Activated CD4-positive, CD25-positive, alpha-beta regulatory T cell (primary cell): ENCODE measurements around the gene PRKACG.
A peak's percentile ranks its signal among the peaks of the same experiment; 100 is the strongest.
"Not testable (repeated sequence)": the region's sequence is repeated elsewhere in the genome, so short reads cannot be mapped to it uniquely, and the experiment has no call there.

Source experiments
- DNase-seq, 4 experiments: peaks; one replicate each; lab custom pipeline; 2025; lab: John Stamatoyannopoulos, UW

The PRKACG gene

GRCh38 chr9:69023650-69024049 is 9.7 kb upstream of the PRKACG start:
- no peak for DNase-seq

GRCh38 chr9:69020301-69021145 is 6.6 kb upstream of the PRKACG start:
- DNase-seq, result no peak

GRCh38 chr9:69019808-69020207 is 5.9 kb upstream of the PRKACG start:
- DNase-seq, result peak in 2 of 4 experiments; percentile 14 to 32

DNA sequence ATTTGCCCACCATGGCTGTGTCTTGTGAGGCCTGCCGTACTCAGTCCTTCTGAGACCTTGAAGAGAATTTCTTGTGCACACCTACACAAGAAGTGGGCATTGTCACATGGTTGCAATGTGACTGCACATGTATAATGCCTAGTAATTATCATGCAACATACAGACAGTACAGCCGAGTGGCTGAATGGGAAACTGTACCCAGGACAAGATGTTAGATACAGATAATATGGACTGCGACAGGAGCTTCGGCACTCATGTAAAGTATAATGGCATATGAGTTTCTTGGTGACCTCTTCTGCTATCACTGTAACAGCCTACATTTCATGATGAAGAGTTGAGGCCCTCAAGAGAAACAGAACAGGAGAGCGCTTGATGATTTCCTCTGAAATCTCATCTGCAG is 4.8 kb upstream of the PRKACG start:
- no peak for DNase-seq

DNA sequence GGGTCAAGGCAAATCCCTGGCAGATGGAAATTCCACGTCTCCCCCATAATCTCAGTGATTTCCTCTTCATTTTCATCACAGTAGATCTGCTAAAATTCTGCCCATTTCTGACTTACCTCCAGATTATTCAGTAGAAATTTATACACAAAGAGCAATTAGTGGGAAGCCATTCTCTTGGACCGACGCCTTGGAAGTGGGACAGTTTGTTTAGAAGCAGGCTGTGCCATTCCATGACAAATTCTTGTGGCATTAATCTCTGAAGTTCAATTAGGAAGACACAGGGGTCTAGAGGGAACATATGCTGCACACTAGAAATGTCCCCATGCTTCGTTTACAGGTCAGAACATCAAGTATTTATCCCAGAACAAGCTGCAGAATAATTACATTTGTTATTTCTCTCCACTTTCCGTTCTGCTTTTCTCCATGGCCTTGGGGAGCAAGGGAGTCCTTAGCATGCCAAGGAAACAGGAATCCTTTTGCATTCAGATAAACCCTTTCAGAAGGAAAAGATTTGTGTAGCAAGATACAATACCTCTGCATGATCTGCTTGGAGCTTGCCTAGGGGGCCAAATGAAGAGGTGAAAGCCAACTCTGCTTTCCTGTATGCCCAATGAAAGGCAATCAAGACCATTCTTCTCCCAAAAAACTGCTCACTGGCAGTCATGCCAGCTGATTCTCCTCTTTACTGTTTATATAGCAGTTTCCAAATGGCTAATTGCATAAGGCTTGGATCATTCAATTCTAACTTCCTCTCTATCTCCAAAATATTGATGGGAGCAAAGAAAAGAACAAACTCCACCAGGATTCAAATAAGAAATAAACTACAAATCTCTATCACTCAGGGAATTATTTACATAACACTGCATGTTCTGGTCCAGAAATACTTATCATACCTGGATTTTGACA is 2.5 kb upstream of the PRKACG start:
- no peak for DNase-seq

GRCh38 chr9:69013382-69013727 is 558 bp downstream of the PRKACG start:
- no peak for DNase-seq

DNA sequence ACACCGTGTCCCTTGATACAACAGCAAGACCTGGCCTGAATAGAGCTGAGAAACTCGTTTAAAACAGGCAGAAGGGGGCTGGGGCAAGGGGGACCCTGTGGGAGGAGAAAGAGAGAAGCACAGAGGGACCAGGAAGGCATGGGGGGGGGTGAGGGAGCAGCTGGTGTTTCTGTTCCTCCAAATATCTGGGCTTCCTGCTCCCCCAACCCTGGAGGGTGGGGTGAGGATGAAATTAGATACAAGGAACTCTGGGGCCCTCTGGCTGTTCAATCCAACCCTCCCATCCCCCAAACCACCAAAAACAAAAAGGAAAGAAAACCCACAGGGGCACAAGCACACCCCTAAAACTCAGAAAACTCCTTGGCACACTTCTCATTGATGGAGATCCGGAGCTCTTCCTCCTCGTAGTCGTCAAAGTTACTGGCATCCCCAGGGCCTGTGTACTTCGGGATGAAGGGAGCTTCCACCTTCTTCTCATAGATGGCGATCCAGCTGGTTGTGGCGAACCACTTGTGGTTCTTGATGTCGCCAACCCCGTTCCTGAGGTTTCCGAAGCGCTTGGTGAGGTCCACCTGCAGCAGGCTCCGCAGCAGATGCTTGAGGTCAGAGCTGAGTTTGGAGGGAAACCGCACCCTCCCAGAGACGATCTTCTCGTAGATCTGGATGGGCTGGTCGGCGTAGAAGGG is 1.1 kb downstream of the PRKACG start:
- DNase-seq, result no peak

GRCh38 chr9:69009708-69010107 is 4.2 kb downstream of the PRKACG start:
- no peak for DNase-seq

DNA sequence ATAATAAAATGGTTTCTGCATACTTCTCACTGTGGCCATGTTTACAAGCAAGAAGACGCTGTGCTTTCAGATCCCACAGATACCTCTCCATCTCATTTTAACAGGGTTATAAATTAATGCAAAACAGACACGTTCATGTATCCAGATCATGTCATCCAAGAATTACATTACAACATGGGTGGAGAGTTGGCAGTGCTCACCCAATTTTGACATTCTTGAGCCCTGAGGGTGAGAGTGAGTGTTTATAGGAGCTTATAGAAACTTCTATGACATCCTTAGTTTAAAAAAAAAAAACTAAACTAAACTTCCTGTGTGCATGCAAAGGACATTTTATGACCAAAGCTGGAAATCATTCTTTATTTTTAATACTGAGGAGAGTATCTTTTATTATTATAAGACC is 9.1 kb downstream of the PRKACG start:
- no peak for DNase-seq

- DNase-seq, result no peak
Observed at GRCh38 chr9:69003051-69003450, 10.9 kb downstream of the PRKACG start.

DNA sequence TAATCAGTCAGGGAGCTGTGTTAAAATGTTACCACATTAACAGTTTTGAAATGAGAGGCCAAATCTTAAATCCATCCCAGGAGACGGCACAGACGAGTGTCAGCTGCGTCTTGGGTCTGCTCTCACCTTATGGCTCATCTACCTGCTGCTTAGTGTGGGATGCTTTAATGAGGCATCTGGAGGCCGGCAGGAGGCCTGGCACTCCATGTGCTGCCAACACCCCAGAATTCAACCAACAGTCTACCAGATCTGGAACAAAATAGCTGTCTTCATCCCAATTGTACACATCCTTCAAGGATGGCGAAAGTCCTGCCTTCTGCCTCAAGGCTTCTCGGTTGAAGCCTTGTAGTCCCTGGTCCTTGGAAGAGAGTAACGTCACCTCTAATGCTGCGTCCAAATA is 12.0 kb downstream of the PRKACG start:
- no peak for DNase-seq

DNA sequence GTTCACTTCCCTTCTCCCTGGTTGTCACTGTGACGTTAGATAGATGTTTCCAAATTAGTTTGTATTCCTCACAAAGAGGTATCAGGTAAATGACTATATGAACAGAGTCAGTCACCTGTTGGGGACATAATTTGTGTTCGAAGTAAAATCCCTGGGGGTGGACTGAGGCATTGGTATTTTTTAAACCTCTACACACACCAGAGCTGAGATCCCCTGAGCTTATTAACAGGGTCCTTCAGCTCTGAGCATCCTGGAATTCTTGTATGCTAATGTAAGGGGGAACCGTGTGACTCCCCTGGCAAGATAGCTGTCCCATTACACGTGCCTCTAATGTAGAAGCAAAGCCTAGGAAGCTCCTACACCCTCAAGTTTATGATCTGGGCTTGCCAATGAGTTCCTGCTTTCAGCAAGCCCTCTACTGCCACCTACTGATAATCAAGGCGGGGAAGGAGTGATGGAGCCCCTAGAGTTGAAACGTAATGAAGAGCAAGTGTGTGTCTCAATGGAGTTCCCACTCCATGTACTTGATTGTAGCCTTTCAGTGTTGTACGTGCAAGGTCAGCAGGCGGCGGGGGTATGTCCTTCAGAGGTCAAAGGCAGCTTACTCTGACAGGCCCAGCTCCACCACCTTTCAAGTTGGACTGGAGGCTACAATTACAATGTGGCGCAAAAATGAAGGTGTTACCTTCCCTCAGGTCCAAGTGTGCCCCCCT is 14.4 kb downstream of the PRKACG start:
- peak; percentile 14 to 28 (median 26) for DNase-seq

- no peak for DNase-seq
Observed at GRCh38 chr9:68998812-68999211, 15.1 kb downstream of the PRKACG start.

GRCh38 chr9:68998385-68998784 is 15.5 kb downstream of the PRKACG start:
- no peak for DNase-seq

DNA sequence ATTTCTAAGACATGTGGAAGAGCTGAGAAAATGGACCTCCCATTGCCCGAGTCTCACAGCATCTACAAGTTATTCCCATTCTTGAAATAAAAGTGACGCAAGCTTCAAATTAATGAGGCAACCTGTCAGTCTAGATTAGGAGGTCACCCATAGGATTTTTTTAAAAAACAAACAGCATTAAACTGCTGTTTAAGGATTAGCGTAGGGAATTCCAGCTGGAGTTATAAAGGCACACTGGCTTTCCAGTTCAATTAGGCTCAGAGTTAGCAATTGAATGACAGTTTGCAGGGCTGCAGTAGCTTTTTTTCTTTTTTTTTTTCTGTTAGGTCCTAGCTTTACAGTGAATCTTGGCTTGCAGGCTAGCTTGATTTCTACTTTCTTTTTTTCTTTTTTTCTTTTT is 16.2 kb downstream of the PRKACG start:
- DNase-seq, result no peak

DNA sequence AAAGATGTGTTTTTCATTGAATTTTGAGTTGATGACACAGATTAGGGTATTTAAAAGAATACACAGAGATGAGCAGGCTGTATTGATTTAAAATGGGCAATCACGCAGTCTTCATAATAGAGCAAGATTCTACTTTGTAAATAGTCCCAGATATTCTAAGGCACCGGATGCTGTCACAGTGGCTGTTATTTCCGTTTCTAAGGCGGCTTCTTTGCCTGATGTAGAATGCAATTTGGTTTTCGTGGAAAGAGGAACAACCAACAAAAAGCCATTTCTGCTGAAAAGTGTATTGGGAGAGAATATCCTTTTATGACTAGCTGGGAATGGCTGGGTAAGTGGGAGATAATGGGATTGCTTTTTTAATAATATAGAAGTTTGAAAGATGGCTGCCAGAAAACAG is 17.5 kb downstream of the PRKACG start:
- no peak for DNase-seq

DNA sequence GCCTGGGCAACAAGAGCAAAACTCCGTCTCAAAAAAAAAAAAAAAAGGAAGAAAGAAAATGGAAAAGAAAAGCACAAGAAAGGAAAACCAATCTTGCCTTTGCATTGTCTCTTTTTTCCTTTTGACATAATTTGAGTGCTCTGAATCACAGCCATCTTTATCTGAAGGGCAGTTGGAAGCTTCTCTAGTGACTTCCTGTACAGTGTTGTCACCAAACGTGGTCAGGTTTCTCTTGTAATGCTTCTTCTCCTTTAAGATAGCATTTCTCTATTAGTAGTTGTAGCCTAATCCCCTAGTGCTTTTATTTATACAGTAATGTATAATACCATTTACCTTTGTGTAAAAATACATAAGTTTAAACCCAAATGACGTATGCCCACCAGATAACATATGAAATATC is 18.1 kb downstream of the PRKACG start:
- DNase-seq, result no peak

DNA sequence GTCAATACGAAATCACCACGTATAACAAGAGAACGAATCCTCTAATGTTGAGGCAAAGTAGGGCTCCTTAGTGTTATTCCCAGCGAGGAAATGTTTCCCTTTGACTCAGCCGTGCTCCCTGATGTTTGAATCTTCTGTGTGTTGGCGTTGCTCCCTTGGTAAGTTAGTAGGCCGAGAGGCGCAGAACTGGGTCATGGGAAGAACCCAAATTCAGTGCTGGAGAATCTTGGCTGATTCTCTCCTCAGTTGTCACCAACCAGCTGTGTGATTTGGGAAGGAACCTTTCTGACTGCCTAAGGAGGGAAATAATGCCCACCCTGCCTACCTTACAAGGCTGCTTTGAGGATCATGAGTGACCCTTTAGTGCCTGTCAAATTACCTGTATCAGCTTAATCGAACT is 22.5 kb downstream of the PRKACG start:
- no peak for DNase-seq

- DNase-seq, result not testable (repeated sequence)
Observed at GRCh38 chr9:68986949-68987348, 27.0 kb downstream of the PRKACG start.

GRCh38 chr9:68983522-68984424 is 30.1 kb downstream of the PRKACG start:
- no peak for DNase-seq

GRCh38 chr9:68983008-68983411 is 30.9 kb downstream of the PRKACG start:
- no peak for DNase-seq
